ENCODE measurements around the gene POLQ. TPM values are rescaled to one million over a fixed set of nuclear protein-coding genes. Genes with fewer than 3 reads are reported as not detected.

Gene POLQ
- total and polyA plus RNA-seq, 2 of the 4 experiments (the other 2 are of a cell fraction): 1.8 to 5.0 TPM

DNA sequence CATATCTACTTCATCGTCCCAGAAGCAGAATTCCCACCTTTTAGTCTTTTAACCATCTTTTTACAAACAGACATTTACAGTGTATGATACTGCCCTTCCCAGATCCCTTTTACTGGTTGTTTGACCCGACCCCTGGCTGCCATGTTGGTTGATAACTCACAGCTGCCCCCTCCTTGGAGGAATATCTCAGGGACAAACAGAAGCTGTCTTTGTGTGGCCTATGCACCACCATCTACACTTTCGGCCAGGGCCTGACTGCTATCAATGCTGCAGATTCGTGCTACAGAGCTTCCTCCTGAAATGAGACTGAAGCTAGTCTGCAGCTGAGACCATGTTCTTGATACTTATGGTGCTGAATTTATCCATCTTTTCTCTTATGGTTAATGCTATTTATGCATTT is 6.6 kb upstream of the POLQ start:
- H3K14ac ChIP-seq (replicated peaks; ENCODE audit: low read depth, low read length): no peak overlapping the region
- no peak overlapping the region for H2BK5ac ChIP-seq (ENCODE audit: low read depth, low read length, poor library complexity, severe bottlenecking)
- ATAC-seq (ENCODE audit: low read depth) (peak; percentile 42; the same call in 1 of the 2 replicates), DNase-seq (no peak)
- no peaks in the 10 kb centered on the region for H3K36me3 ChIP-seq (ENCODE audit: control insufficient read depth, insufficient read depth, low read length)
- no TSS peak for BruUV-seq (replicated peaks)
- H3K4me3 ChIP-seq (ENCODE audit: insufficient read depth, low read depth, low read length): peak overlapping the region; percentile 9; the same call in 1 of the 2 replicates
- no peak overlapping the region for H4K91ac ChIP-seq (ENCODE audit: insufficient read depth, low read depth, low read length)
- TF ChIP-seq, protein P1, sequence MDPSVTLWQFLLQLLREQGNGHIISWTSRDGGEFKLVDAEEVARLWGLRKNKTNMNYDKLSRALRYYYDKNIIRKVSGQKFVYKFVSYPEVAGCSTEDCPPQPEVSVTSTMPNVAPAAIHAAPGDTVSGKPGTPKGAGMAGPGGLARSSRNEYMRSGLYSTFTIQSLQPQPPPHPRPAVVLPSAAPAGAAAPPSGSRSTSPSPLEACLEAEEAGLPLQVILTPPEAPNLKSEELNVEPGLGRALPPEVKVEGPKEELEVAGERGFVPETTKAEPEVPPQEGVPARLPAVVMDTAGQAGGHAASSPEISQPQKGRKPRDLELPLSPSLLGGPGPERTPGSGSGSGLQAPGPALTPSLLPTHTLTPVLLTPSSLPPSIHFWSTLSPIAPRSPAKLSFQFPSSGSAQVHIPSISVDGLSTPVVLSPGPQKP (IDR thresholded peaks at IDR 0.05; ENCODE audit: borderline replicate concordance, low read depth, low read length): no peak
- TF ChIP-seq, protein P2, sequence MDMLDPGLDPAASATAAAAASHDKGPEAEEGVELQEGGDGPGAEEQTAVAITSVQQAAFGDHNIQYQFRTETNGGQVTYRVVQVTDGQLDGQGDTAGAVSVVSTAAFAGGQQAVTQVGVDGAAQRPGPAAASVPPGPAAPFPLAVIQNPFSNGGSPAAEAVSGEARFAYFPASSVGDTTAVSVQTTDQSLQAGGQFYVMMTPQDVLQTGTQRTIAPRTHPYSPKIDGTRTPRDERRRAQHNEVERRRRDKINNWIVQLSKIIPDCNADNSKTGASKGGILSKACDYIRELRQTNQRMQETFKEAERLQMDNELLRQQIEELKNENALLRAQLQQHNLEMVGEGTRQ (IDR thresholded peaks at IDR 0.05; ENCODE audit: low read depth, low read length): no peak
- TF ChIP-seq, protein P3, sequence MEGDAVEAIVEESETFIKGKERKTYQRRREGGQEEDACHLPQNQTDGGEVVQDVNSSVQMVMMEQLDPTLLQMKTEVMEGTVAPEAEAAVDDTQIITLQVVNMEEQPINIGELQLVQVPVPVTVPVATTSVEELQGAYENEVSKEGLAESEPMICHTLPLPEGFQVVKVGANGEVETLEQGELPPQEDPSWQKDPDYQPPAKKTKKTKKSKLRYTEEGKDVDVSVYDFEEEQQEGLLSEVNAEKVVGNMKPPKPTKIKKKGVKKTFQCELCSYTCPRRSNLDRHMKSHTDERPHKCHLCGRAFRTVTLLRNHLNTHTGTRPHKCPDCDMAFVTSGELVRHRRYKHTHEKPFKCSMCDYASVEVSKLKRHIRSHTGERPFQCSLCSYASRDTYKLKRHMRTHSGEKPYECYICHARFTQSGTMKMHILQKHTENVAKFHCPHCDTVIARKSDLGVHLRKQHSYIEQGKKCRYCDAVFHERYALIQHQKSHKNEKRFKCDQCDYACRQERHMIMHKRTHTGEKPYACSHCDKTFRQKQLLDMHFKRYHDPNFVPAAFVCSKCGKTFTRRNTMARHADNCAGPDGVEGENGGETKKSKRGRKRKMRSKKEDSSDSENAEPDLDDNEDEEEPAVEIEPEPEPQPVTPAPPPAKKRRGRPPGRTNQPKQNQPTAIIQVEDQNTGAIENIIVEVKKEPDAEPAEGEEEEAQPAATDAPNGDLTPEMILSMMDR (conservative IDR thresholded peaks at IDR 0.05; ENCODE audit: low read depth, low read length): no peak
- no peak for TF ChIP-seq CEBPB (IDR thresholded peaks at IDR 0.05; ENCODE audit: low read depth, low read length)
- TF ChIP-seq RAD21 (IDR thresholded peaks at IDR 0.05; ENCODE audit: low read length): no peak
- H3K23ac ChIP-seq (ENCODE audit: low read depth, low read length): no peak overlapping the region
- no peak overlapping the region for H2BK15ac ChIP-seq (ENCODE audit: low read depth, low read length)
- no peaks in the 10 kb centered on the region for H3K27me3 ChIP-seq (ENCODE audit: control insufficient read depth, insufficient read depth, low read length)
- no peaks in the 10 kb centered on the region for H4K20me1 ChIP-seq (ENCODE audit: insufficient read depth, low read length)
- 0 out of 2 replicates have a peak overlapping the region, but pooled peaks have one; percentile 4 for H2BK120ac ChIP-seq (ENCODE audit: low read depth, low read length)
- no peak overlapping the region for H2AK5ac ChIP-seq (ENCODE audit: low read depth, low read length)
- peak overlapping the region; percentile 60 for H3K4me2 ChIP-seq (ENCODE audit: low read depth, low read length)
- peak overlapping the region; percentile 64 for H2AFZ ChIP-seq (replicated peaks; ENCODE audit: low read length, poor library complexity)
- H3K79me1 ChIP-seq (ENCODE audit: low read depth in 1 of 2, low read length in 2 of 2): no peaks in the 10 kb centered on the region
- no peaks in the 10 kb centered on the region for H3K9me1 ChIP-seq (ENCODE audit: insufficient read depth, low read length)
- H2BK20ac ChIP-seq (ENCODE audit: low read depth, low read length): no peak overlapping the region
- no peaks in the 10 kb centered on the region for H3K9me3 ChIP-seq (ENCODE audit: control insufficient read depth, insufficient read depth, low read length)
- CTCF ChIA-PET: interaction anchor here (0.6 kb wide), 1 partner anchor 711 kb away, joined by 3 read pairs; no protein-coding TSS in a partner anchor
- peak overlapping the region in 1 of 2 experiments; percentile 34; a peak in 1 of 4 replicates for H4K8ac ChIP-seq (ENCODE audit: low read depth in 2 of 2, low read length in 2 of 2)
- dilution Hi-C loops (cut with HindIII; ENCODE audit: low sequenced_read_pairs, unreplicated experiment): no loop called here
- H3K27ac ChIP-seq (ENCODE audit: insufficient read depth, low read length): no peak overlapping the region
- no peaks in the 10 kb centered on the region; the same call in 1 of the 2 replicates for H3K4me1 ChIP-seq (ENCODE audit: control insufficient read depth, insufficient read depth, low read length)
- in situ Hi-C loops (cut with MboI; ENCODE audit: low sequenced_read_pairs): loop anchor here (10.0 kb wide), 1 partner anchor 712 kb away; no protein-coding TSS in a partner anchor
- POLR2A ChIA-PET (ENCODE audit: unreplicated experiment): no interaction called here
- intact Hi-C loops (cut with micrococcal nuclease): no loop called here
- no peak overlapping the region for H3K18ac ChIP-seq (ENCODE audit: low read depth, low read length)
- peak overlapping the region; percentile 5; the same call in 1 of the 2 replicates for H4K5ac ChIP-seq (ENCODE audit: low read depth, low read length)
- H2AK9ac ChIP-seq (replicated peaks; ENCODE audit: low read depth, low read length, poor library complexity): no peak overlapping the region
- H3K4ac ChIP-seq (ENCODE audit: low read depth, low read length): no peak overlapping the region
- 37% methylated on average over 3 of the region's 4 CpGs; no CpG with 5 or more reads in 1 of the 2 experiments for WGBS, 2 experiments (ENCODE audit: extremely low coverage in 2 of 2, insufficient read length in 1 of 2)
- H3K56ac ChIP-seq (ENCODE audit: extremely low read depth, insufficient read depth, low read length): no peak overlapping the region
- H3K9ac ChIP-seq (ENCODE audit: low read depth, low read length): no peak overlapping the region

Data from IMR-90 (cell line).